ENCODE data around the gene ABI1. TPM values are rescaled to one million over a fixed set of nuclear protein-coding genes. Genes with fewer than 3 reads are reported as not detected.

ABI1 gene
- total and polyA plus RNA-seq, 4 donors: 25.1 to 70.2 (median 45.3) TPM

DNA sequence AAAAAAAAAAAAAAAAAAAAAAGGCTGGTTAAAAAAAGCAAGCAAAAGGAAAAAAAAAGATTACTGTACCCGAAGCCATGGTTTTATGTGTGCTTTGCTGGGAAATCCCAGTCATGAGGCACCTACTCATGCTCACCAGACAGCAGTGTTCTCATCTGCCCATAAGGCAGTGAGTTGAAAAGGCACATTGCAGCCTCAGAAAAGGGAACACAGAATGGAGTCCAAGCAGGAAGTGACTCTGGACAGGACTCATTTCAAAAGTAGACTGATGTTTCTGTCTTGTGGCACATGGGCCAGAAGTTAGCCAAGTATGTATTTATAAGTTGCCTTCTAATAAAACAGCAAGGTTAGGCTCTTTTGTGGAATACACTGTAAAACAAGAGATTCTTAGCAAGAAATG lies 123.0 kb downstream of the ABI1 start:
- H3K27me3 ChIP-seq (ENCODE audit: control insufficient read depth in 3 of 3, insufficient read depth in 3 of 3, low read length in 2 of 3): no peaks in the 10 kb centered on the region
- TF ChIP-seq, protein P1, sequence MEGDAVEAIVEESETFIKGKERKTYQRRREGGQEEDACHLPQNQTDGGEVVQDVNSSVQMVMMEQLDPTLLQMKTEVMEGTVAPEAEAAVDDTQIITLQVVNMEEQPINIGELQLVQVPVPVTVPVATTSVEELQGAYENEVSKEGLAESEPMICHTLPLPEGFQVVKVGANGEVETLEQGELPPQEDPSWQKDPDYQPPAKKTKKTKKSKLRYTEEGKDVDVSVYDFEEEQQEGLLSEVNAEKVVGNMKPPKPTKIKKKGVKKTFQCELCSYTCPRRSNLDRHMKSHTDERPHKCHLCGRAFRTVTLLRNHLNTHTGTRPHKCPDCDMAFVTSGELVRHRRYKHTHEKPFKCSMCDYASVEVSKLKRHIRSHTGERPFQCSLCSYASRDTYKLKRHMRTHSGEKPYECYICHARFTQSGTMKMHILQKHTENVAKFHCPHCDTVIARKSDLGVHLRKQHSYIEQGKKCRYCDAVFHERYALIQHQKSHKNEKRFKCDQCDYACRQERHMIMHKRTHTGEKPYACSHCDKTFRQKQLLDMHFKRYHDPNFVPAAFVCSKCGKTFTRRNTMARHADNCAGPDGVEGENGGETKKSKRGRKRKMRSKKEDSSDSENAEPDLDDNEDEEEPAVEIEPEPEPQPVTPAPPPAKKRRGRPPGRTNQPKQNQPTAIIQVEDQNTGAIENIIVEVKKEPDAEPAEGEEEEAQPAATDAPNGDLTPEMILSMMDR (IDR thresholded peaks at IDR 0.05; ENCODE audit: control extremely low read depth, extremely low read depth): no peak
- peak; percentile 49 for ATAC-seq (ENCODE audit: insufficient read depth, low FRiP score)
- no peak overlapping the region for H3K4me3 ChIP-seq
- H3K27ac ChIP-seq (ENCODE audit: low read depth in 1 of 2, low read length in 1 of 2): no peak overlapping the region
- peaks cover 0 to 2% (median 0%) of the 10 kb centered on the region in 5 donors for H3K4me1 ChIP-seq (ENCODE audit: control insufficient read depth in 5 of 5, insufficient read depth in 5 of 5, low read length in 5 of 5)
- 39 to 64% methylated on average over 1 of the region's 1 CpG for WGBS, 2 donors
- peak in 1 of 3 donors; percentile 14 for DNase-seq
- H3K36me3 ChIP-seq (ENCODE audit: control insufficient read depth in 4 of 4, insufficient read depth in 4 of 4, low read length in 4 of 4): peaks cover 15 to 21% (median 17%) of the 10 kb centered on the region in 4 donors
- no peaks in the 10 kb centered on the region for H3K9me3 ChIP-seq (ENCODE audit: control insufficient read depth in 4 of 4, insufficient read depth in 3 of 4, low read length in 3 of 4)
- H3K9ac ChIP-seq (ENCODE audit: insufficient read depth in 1 of 2, low read length in 2 of 2): no peak overlapping the region

DNA sequence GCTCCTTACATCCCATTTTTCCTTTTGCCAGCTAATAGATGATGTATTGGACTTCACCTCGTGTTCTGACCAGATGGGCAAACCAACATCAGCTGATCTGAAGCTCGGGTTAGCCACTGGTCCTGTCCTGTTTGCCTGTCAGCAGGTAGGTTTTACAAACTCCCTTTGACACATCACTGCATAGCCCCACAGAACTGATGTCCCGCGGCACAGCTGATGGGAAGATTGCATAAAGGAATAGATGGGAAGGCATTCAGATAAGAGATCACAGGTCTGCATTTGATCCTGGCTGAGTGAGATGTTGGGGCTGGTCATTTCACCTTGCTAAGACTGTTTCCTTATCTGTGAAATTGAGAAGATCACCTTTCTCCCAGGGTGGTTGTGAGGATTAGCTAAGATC lies 125.3 kb downstream of the ABI1 start:
- H3K9ac ChIP-seq (ENCODE audit: insufficient read depth in 1 of 2, low read length in 2 of 2): no peak overlapping the region
- no peak overlapping the region for H3K4me3 ChIP-seq
- H3K36me3 ChIP-seq (ENCODE audit: control insufficient read depth in 4 of 4, insufficient read depth in 4 of 4, low read length in 4 of 4): peaks cover 12 to 19% (median 18%) of the 10 kb centered on the region in 4 donors
- 89 to 92% methylated on average over 4 of the region's 4 CpGs for WGBS, 2 donors
- H3K27ac ChIP-seq (ENCODE audit: low read depth in 1 of 2, low read length in 1 of 2): no peak overlapping the region
- DNase-seq: no peak
- H3K9me3 ChIP-seq (ENCODE audit: control insufficient read depth in 4 of 4, insufficient read depth in 3 of 4, low read length in 3 of 4): no peaks in the 10 kb centered on the region
- H3K27me3 ChIP-seq (ENCODE audit: control insufficient read depth in 3 of 3, insufficient read depth in 3 of 3, low read length in 2 of 3): no peaks in the 10 kb centered on the region
- TF ChIP-seq, protein P1 (IDR thresholded peaks at IDR 0.05; ENCODE audit: control extremely low read depth, extremely low read depth): no peak
- no peak for ATAC-seq (ENCODE audit: insufficient read depth, low FRiP score)
- H3K4me1 ChIP-seq (ENCODE audit: control insufficient read depth in 5 of 5, insufficient read depth in 5 of 5, low read length in 5 of 5): peaks cover 0 to 2% (median 0%) of the 10 kb centered on the region in 5 donors

DNA sequence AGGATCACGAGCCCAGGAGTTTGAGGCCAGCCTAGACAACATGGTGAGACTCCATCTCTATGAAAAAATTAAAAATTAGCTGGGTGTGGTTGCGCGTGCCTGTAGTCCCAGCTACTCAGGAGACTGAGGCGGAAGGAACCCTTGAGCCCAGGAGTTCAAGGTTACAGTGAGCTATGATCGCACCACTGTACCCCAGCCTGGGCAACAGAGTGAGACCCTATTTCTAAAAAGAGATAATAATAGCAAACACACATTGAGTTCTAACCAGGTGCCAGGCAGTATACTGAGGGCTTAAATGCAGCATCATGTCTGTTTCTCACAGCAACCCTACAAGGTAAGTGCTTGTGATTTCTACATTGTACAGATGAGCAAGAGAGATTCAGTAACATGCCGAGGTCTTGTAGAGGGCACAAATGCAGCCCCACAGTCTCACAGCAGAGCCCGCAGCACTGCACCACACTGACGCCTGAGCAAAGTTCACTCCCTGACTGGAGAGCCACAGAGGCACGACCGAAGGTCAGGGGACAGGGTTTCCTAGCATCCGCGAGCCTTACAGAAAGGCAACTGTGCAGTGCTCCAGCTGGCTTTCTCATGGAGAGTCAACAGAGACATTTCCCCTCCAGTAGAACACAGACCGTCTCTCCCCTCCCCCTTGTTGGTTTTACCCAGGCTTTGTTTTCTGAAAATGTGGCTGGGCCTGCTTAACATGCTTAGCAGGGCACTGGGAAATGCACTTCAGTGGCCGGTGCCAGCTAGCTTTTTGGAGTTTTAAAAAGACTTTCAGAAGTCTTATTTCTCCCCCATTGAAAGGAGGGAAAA lies 126.8 kb downstream of the ABI1 start:
- ATAC-seq (ENCODE audit: insufficient read depth, low FRiP score): no peak
- peaks cover 11 to 21% (median 18%) of the 10 kb centered on the region in 4 donors for H3K36me3 ChIP-seq (ENCODE audit: control insufficient read depth in 4 of 4, insufficient read depth in 4 of 4, low read length in 4 of 4)

More for the DNA sequence above, 126.8 kb downstream of the ABI1 start:
- Histone ChIP-seq H3K9me3 (ENCODE audit: control insufficient read depth in 4 of 4, insufficient read depth in 3 of 4, low read length in 3 of 4) (no peaks in the 10 kb centered on the region), H3K27ac (ENCODE audit: low read depth in 1 of 2, low read length in 1 of 2) (no peak overlapping the region), H3K4me1 (ENCODE audit: control insufficient read depth in 5 of 5, insufficient read depth in 5 of 5, low read length in 5 of 5) (peaks cover 0 to 2% (median 0%) of the 10 kb centered on the region in 5 donors), H3K9ac (ENCODE audit: insufficient read depth in 1 of 2, low read length in 2 of 2) (no peak overlapping the region), H3K4me3 (no peak overlapping the region), H3K27me3 (ENCODE audit: control insufficient read depth in 3 of 3, insufficient read depth in 3 of 3, low read length in 2 of 3) (no peaks in the 10 kb centered on the region)
- DNase-seq: peak; percentile 63 to 76 (median 63)
- 84 to 88% methylated on average over 14 of the region's 14 CpGs for WGBS, 2 donors
- TF ChIP-seq, protein P1 (IDR thresholded peaks at IDR 0.05; ENCODE audit: control extremely low read depth, extremely low read depth): no peak

All from lung (tissue), 12 donors.